Activated gamma-delta T cell (primary cell): ENCODE data around the gene SCN4A.
"Not testable (repeated sequence)": the region's sequence is repeated elsewhere in the genome, so short reads cannot be mapped to it uniquely, and the experiment has no call there.

Source experiments
- DNase-seq: peaks from one replicate; lab custom pipeline; 2025; lab: John Stamatoyannopoulos, UW

The SCN4A gene

DNA sequence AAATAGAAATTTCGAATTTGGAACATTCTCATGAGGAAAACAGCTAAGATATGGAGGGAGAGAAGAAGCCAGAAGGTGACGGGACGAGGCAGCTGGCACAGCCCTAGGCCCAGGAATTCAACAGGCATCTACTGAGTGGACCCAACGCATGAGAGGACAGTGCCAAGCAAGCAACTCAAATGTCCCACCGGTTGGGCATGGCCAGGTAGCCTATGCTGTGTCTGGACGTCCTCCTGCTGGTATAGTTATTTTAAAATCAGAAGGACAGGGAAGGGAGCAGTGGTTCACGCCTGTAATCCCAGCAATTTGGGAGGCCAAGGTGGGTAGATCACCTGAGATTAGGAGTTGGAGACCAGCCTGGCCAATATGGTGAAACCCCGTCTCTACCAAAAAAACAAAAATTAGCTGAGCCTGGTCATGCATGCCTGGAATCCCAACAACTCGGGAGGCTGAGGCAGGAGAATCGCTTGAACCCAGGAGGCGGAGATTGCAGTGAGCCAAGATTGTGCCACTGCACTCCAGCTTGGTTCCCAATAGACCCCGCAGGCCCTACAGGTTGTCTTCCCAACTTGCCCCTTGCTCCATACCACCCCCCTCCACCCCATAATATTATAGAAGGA lies 56.0 kb downstream of the SCN4A start:
- DNase-seq, result no peak

DNA sequence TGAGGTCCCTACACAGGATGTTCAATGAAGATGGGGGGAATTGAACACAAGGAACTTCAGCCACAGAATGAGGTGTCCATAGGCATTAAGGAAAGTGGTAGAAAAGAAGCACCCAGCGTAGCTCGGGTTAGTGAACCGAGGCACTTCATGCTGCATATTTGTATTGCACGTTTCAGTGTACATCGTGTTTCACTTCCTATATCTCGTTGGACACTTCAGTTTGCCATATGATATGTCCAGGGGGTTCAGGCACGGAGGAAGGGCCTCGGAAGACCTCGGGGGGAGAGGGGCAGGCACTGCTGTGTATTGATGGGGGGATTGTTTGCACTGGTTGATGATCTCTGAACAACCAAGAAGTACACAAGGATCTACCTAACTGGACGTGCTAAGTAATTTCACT lies 57.0 kb downstream of the SCN4A start:
- DNase-seq, result not testable (repeated sequence)

DNA sequence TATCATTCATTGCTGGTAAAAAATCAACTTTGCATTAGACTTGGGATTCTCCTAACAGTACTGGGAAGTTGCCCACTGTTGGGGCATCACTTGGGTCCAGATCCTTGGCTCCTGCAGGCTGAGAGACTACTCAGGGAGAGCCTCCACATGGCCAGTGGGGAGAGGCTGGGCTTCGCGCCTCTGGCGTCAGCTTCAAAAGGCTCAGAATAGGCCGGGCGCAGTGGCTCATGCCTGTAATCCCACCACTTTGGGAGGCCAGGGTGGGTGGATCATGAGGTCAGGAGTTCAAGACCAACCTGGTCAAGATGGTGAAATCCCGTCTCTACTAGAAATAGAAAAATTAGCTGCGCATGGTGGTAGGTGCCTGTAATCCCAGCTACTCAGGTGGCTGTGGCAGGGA lies 58.2 kb downstream of the SCN4A start:
- DNase-seq, result no peak

DNA sequence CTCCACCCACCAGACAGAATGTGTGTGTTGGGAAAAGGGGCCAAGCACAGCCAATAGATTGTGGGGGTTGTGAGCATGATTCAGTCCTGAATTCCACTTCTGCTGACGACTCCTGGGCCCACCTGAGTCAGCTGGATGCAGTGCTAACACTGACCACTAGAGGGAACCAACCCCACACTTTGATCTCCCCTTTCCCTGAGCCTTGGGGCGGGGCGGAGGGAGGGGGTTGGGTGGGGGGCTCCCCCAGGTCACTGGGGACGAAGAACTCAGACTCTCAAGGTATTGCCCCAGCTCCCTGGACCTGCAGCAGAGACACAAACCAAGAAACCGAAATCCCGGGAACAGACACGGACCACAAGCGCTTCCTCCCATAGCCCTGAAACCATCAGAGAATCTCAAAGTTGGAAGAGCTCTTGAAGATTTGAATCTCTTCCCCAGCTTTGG lies 61.0 kb downstream of the SCN4A start:
- DNase-seq, result no peak

DNA sequence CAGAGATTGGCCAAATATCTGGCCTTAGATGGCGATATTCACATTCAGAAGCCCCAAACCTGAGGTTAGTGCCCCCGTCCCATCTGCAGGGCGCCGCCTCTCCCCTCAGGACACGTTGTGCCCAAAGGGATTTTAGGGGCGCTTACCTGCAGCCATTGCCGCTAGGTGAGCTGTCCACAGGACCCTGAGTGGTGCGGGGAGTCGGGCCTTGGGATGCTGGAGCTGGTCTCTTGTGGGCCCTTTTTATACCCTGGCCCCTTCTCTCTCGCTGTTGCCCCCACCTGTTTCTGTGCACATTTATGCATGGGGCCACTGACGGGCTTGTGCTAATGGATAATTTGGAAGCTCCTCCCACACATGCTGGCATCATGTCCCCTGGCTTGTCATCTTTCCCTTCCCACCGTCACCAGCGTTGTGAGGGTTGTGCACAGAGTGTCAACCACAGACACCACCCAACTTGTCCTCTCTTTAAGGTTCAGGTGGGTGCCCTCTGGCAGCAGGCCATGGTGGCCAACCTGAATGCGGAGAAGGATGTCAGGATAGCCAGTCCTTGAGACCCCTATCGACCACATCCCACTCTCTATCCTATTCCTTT lies 61.6 kb downstream of the SCN4A start, which contains the start of gene CSHL1:
Gene CSHL1 (minus strand): TSS at position 218 of the 595 bp plus-strand sequence. CDS start 62 bp downstream, at position 156.
- no peak for DNase-seq

DNA sequence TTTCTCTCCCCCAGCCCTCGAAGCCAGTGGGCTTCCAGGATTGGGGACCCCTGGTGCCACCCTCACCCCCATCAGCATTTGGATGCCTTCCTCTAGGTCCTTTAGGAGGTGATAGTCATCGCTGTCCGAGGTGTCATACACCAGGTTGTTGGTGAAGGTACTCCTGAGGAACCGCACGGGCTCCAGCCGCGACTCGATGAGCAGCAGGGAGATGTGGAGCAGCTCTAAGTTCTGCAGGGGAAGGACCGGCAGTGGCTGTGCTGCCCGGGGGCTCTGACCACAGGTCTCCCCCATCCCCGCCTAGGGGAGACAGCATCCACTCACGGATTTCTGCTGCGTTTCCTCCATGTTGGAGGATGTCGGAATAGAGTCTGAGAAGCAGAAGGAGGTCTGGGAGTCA lies 62.6 kb downstream of the SCN4A start:
- no peak for DNase-seq

DNA sequence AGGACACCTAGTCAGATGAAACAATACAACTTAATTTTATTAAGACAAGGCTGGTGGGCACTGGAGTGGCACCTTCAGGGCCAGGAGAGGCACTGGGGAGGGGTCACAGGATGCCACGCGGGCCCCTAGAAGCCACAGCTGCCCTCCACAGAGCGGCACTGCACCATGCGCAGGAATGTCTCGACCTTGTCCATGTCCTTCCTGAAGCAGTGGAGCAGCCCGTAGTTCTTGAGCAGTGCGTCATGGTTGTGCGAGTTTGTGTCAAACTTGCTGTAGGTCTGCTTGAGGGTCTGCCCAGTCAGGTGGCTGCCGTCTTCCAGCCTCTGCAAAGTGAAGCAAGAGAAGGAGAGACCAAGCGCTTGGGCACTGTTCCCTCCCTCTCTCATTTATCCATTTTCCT lies 63.1 kb downstream of the SCN4A start:
- DNase-seq, result not testable (repeated sequence)

DNA sequence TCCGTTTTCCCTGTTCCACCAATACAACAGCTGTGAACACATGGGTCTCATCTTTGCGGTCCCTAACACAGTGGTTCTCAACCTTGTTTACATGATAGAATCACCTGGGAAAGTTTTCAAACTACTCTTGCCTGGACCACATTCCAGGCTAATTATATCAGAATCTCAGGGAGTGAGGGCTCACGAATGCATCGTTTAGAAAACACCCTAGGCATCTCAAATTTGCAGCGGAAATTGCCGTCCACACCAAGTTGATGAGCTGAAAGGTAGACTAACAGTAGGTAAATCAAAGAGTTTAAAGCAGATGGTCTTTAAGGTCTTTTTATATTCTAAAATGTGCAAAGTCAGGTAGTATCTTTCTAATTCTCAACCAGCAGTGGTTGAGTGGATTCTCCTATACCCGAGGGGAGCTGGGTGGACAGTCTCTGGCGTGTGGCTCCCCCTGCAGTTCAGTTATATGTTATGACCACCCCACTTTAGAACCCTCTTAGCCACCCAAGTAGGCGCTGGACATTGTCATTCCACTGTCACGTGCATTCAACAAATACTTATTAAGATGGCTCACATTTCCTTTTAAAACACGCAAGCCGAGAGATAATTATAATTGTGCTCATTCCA lies 65.4 kb downstream of the SCN4A start:
- DNase-seq, result not testable (repeated sequence)

DNA sequence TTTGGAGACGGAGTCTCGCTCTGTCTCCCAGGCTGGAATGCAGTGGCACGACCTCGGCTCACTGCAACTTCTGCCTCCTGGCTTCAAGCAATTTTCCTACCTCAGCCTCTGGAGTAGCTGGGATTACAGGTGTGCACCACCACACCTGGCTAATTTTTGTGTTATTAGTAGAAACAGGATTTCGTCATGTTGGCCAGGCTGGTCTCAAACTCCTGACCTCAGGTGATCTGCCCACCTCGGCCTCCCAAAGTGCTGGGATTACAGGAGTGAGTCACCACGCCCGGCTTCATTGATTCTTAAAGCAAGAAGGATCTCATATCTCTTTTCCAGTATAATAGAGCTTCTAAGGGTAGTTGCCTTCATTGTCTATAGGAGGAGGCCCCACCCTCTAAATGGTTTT lies 67.9 kb downstream of the SCN4A start:
- DNase-seq, result not testable (repeated sequence)

DNA sequence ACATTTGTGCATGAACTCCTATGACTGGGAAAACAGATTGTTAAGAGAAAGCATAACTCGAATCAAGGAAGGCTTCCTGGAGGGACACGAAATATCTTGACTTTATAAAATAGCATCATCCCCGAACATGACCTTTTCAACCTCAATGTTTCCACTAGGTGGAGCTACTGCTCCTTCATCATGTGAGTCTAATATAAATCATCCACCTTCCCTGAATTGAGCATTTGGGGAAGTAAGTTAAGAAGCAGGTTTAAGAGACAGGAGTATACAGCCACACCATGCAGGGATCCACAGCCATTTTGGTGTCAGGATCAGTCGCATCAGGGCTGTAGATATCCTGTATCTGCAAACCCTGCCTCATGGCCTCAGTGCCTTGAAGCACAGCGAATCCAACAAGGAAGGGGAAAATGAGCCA lies 68.9 kb downstream of the SCN4A start:
- DNase-seq, result not testable (repeated sequence)

DNA sequence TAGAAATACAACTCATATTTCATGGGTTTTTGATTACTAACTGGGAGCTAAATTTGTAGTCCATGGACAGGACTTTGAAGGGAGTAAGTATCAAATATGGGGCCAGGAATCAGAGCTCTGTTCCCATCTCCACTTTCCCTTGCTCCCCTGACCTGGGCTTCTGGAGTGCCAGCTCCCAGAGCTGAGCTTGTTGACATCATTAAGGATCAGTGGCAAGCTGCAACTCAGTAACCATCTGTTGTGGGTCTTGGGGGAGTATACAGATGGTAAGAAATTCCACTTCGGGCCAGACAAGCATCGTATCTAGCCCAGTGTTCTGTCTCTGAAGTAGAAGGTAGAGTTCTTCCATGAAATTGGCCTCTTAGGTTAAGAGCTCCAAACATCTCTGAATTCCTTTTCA lies 70.7 kb downstream of the SCN4A start:
- DNase-seq, result not testable (repeated sequence)

DNA sequence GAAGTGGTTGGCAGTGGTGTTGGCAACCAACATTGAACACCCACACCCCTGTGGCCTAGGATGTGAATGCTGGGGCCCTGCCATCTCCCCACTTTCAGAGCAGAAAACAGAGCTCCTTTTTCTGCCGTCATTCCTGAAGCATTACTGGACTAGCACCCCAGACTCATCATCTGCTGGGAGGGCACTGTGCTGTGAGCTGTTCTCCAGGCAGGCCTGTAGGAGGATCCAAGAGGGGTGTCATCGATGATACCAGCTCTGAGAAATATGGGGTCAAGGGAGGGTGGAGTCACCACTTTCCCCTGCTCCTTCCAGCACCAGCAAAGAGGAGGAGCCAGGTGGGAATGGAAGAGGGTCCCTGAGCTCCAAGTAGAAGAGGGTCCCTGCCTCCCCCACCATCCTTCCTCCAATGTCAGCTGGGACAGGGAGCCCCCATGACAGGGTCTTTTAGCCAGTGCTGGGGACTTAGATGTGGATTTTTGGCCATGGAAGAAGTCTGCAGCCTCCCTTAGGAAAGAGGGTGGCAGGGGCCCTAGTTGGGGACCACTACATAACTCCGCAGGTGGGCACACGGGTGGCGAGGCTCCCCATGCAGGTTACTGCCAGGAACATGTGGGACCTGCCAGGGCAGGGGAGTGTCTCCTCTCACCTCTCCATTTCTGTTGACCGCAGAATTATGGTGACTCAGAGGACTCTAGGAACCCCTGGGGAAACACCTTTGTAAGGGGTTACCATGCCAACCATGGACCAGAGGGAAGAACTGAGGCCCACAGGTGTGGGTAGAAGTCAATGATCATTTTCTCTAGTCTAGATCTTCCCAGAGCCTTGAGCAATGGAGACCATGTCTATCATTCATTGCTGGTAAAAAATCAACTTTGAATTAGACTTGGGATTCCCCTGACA lies 73.6 kb downstream of the SCN4A start:
- not testable (repeated sequence) for DNase-seq

DNA sequence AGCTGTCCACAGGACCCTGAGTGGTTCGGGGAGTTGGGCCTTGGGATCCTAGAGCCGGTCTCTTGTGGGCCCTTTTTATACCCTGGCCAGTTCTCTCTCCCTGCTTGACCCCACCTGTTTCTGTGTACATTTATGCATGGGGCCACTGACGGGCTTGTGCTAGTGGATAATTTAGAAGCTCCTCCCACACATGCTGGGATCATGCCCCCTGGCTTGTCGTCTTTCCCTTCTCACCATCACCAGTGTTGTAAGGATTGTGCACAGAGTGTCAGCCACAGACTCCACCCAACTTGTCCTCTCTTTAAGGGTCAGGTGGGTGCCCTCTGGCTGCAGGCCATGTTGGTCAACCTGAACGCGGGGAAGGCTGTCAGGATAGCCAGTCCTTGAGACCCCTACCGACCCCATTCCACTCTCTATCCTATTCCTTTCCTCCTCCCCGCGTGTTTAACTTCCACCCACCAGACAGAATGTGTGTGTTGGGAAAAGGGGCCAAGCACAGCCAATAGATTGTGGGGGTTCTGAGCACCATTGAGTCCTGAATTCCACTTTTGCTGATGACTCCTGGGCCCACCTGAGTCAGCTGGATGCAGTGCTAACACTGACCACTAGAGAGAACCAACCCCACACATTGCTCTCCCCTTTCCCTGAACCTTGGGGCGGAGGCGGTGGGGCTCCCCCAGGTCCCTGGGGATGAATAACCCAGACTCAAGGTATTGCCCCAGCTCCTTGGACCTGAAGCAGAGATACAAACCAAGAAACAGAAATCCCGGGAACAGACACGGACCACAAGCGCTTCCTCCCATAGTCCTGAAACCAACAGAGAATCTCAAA lies 76.0 kb downstream of the SCN4A start, which contains the start of gene CSH1:
Gene CSH1 (minus strand): TSS at position 51 of the 831 bp plus-strand sequence. CDS start 63 bp downstream, outside the sequence.
- not testable (repeated sequence) for DNase-seq

DNA sequence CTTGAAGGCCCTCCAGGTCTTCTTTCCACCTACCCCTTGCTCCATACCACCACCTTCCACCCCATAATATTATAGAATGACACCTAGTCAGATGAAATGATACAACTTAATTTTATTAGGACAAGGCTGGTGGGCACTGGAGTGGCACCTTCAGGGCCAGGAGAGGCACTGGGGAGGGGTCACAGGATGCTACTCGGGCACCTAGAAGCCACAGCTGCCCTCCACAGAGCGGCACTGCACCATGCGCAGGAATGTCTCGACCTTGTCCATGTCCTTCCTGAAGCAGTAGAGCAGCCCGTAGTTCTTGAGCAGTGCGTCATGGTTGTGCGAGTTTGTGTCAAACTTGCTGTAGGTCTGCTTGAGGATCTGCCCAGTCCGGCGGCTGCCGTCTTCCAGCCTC lies 77.9 kb downstream of the SCN4A start:
- not testable (repeated sequence) for DNase-seq

DNA sequence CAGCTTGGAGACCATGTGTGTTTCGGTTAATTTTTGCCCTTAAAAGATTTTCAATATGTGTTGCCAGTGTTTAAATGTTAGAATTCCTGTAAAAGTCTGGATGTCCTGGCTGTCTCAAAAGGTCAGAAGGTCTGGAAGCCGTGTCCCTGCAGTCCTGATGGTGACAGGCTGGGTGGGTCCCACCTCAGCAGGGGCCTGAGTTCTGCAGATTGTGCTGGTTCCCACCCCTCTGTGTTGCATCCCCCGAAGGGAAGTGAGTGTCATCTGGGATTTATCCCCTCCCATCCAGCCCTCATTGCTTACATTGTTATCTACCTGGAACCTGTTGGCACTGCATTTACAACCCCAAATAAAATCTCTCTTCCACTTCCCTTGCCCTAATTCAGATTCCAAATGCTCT lies 78.7 kb downstream of the SCN4A start:
- DNase-seq, result not testable (repeated sequence)

DNA sequence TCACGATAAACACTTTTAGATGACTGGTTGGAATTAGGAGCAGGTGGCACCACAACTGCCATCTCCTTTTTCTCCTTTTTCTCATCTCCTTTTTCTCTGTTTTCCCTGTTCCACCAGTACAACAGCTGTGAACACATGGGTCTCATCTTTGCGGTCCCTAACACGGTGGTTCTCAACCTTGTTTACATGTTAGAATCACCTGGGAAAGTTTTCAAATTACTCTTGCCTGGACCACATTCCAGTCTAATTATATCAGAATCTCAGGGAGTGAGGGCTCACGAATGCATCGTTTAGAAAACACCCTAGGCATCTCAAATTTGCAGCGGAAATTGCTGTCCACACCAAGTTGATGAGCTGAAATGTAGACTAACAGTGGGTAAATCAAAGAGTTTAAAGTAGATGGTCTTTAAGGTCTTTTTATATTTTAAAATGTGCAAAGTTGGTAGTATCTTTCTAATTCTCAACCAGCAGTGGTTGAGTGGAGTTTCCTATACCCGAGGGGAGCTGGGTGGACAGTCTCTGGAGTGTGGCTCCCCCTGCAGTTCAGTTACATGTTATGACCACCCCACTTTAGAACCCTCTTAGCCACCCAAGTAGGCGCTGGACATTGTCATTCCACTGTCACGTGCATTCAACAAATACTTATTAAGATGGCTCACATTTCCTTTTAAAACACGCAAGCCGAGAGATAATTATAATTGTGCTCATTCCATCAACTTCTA lies 80.2 kb downstream of the SCN4A start:
- not testable (repeated sequence) for DNase-seq

DNA sequence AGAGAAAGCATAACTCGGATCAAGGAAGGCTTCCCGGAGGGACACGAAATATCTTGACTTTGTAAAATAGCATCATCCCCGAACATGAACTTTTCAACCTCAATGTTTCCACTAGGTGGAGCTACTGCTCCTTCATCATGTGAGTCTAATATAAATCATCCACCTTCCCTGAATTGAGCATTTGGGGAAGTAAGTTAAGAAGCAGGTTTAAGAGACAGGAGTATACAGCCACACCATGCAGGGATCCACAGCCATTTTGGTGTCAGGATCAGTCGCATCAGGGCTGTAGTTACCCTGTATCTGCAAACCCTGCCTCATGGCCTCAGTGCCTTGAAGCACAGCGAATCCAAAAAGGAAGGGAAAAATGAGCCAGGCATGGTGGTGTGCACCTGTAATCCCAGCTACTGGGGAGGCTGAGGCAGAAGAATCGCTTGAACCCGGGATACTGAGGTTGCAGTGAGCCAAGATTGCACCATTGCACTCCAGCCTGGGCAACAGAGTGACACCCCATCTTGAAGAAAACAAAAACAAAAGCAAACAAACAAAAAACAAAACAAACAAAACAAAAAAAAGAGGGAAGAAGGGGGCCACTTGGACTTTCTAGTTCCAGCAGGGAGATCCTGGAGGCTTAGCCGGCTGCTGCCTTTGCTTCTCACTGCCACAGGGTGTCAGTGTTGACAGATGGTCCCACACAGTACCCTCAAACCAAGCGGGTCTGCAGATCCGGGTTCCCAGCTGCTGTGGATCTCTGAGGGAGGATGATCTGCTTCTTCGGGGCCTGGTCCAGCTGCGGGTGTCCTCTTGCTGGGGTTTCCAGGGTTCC lies 83.5 kb downstream of the SCN4A start:
- DNase-seq, result not testable (repeated sequence)
